Measurements from ENCODE around the gene USP8. TPM values are rescaled to one million over a fixed set of nuclear protein-coding genes. Genes with fewer than 3 reads are reported as not detected.

The USP8 gene
- total RNA-seq, 1 donor from 2014 or later, result 78.8 TPM

GRCh38 chr15:50484781-50485180, 60.6 kb downstream of the USP8 start:
- no peak overlapping the region for H3K4me2 ChIP-seq
- TF ChIP-seq CTCF (IDR thresholded peaks at IDR 0.05) (no peak), EZH2phosphoT487 (IDR thresholded peaks at IDR 0.05) (no peak)
- no peaks in the 10 kb centered on the region for H3K4me1 Mint-ChIP-seq
- H3K4me1 ChIP-seq, result no peaks in the 10 kb centered on the region
- no peak overlapping the region for H3K4me3 ChIP-seq
- H3K79me2 ChIP-seq (ENCODE audit: low read depth), result no peaks in the 10 kb centered on the region
- no peaks in the 10 kb centered on the region for H3K27me3 ChIP-seq
- H3K9ac ChIP-seq, result no peak overlapping the region
- no peaks in the 10 kb centered on the region for H4K20me1 ChIP-seq (ENCODE audit: low read depth)
- no peaks in the 10 kb centered on the region for H3F3A ChIP-seq (ENCODE audit: low read depth)
- no peak overlapping the region for H3K4me3 Mint-ChIP-seq
- peaks cover 30% of the 10 kb centered on the region for H3K36me3 Mint-ChIP-seq
- no peak overlapping the region for H3K27ac ChIP-seq
- DNase-seq (ENCODE audit: low spot score), result no peak
- no peaks in the 10 kb centered on the region for H3K27me3 Mint-ChIP-seq (ENCODE audit: insufficient read depth, low read depth)
- H3K9me3 Mint-ChIP-seq, result no peaks in the 10 kb centered on the region
- H2AFZ ChIP-seq (replicated peaks), result no peak overlapping the region
- no peak overlapping the region for H3K27ac Mint-ChIP-seq
- no peaks in the 10 kb centered on the region for H3K9me3 ChIP-seq (ENCODE audit: low read depth)
- H3K36me3 ChIP-seq, result peaks cover 11% of the 10 kb centered on the region

GRCh38 chr15:50485389-50485788, 61.2 kb downstream of the USP8 start:
- H3F3A ChIP-seq (ENCODE audit: low read depth), result no peaks in the 10 kb centered on the region
- H3K4me1 Mint-ChIP-seq, result no peaks in the 10 kb centered on the region
- no peak overlapping the region for H2AFZ ChIP-seq (replicated peaks)
- no peaks in the 10 kb centered on the region for H3K27me3 ChIP-seq
- H3K4me1 ChIP-seq, result no peaks in the 10 kb centered on the region
- no peak overlapping the region for H3K27ac Mint-ChIP-seq
- H3K9me3 ChIP-seq (ENCODE audit: low read depth), result no peaks in the 10 kb centered on the region
- H3K9ac ChIP-seq, result no peak overlapping the region
- peaks cover 31% of the 10 kb centered on the region for H3K36me3 Mint-ChIP-seq
- no peaks in the 10 kb centered on the region for H4K20me1 ChIP-seq (ENCODE audit: low read depth)
- H3K27me3 Mint-ChIP-seq (ENCODE audit: insufficient read depth, low read depth), result no peaks in the 10 kb centered on the region
- DNase-seq (ENCODE audit: low spot score), result no peak
- TF ChIP-seq EZH2 (IDR thresholded peaks at IDR 0.05) (no peak), EZH2phosphoT487 (IDR thresholded peaks at IDR 0.05) (no peak), CTCF (IDR thresholded peaks at IDR 0.05) (no peak)
- H3K4me3 ChIP-seq, result no peak overlapping the region
- no peaks in the 10 kb centered on the region for H3K9me3 Mint-ChIP-seq
- no peaks in the 10 kb centered on the region for H3K79me2 ChIP-seq (ENCODE audit: low read depth)
- no peak overlapping the region for H3K4me2 ChIP-seq
- no peak overlapping the region for H3K27ac ChIP-seq
- H3K4me3 Mint-ChIP-seq, result no peak overlapping the region
- peaks cover 11% of the 10 kb centered on the region for H3K36me3 ChIP-seq

GRCh38 chr15:50487287-50487686, 63.1 kb downstream of the USP8 start:
- no peaks in the 10 kb centered on the region for H3K9me3 ChIP-seq (ENCODE audit: low read depth)
- Mint-ChIP-seq H3K9me3 (no peaks in the 10 kb centered on the region), H3K4me3 (no peak overlapping the region), H3K27me3 (ENCODE audit: insufficient read depth, low read depth) (no peaks in the 10 kb centered on the region), H3K36me3 (peaks cover 31% of the 10 kb centered on the region), H3K4me1 (no peaks in the 10 kb centered on the region), H3K27ac (no peak overlapping the region)
- no peaks in the 10 kb centered on the region for H3K79me2 ChIP-seq (ENCODE audit: low read depth)
- H3K27ac ChIP-seq, result no peak overlapping the region
- peaks cover 17% of the 10 kb centered on the region for H3K36me3 ChIP-seq
- H2AFZ ChIP-seq (replicated peaks), result no peak overlapping the region
- H3K27me3 ChIP-seq, result no peaks in the 10 kb centered on the region
- TF ChIP-seq EZH2phosphoT487 (IDR thresholded peaks at IDR 0.05), result no peak
- no peak for TF ChIP-seq EZH2 (IDR thresholded peaks at IDR 0.05)
- no peak for TF ChIP-seq CTCF (IDR thresholded peaks at IDR 0.05)
- DNase-seq (ENCODE audit: low spot score), result no peak
- no peak overlapping the region for H3K4me2 ChIP-seq
- H3K4me3 ChIP-seq, result no peak overlapping the region
- no peaks in the 10 kb centered on the region for H4K20me1 ChIP-seq (ENCODE audit: low read depth)
- no peaks in the 10 kb centered on the region for H3F3A ChIP-seq (ENCODE audit: low read depth)
- H3K9ac ChIP-seq, result no peak overlapping the region
- no peaks in the 10 kb centered on the region for H3K4me1 ChIP-seq

Data from neural progenitor cell (in vitro differentiated cells).